Epidermal melanocyte (primary cell): ENCODE measurements around the gene ITFG1.
"Not testable (repeated sequence)": the region's sequence is repeated elsewhere in the genome, so short reads cannot be mapped to it uniquely, and the experiment has no call there.

Source experiments
- DNase-seq: peaks from one replicate; pipeline ENCODE4 v3.0.0; 2011; ENCODE audit warnings: low spot score; ENCODE audit not compliant: insufficient read length

The ITFG1 gene

DNA sequence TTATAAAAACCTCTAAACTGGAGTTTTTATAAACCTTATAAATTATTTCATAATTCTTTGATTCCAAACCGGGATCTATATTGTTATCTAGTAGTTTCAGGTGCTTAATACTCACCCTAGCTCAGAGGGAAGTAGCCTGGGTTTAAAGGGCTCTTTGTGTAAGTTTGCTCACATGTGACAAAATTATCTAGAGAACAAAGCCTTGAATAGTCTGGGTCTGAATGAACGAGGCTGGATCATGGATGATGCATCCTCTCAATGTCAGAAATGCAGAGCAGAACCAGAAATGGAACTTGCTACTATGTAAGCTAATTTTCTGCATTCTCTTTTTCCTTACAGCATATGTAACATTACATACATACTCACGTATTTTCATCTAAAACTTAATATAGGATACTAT lies 213.2 kb downstream of the ITFG1 start:
- no peak for DNase-seq

DNA sequence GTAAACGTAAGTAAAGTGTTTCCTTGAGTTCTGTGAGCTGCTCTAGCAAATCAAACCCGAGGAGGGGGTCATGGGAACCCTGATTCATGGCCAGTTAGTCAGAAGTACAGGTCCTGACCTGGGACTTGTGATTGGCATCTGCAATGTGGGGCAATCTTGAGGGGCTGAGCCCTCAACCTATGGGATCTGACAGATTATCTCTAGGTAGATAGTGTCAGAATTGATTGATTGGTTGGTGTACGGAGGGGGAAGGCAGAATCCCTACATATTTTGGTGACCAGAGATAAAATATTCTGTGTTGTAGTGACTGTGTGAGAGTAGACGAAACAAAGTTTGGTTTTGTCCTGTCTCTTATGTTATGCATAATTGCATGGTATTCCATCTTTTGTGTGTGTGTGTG lies 216.7 kb downstream of the ITFG1 start:
- DNase-seq: no peak

DNA sequence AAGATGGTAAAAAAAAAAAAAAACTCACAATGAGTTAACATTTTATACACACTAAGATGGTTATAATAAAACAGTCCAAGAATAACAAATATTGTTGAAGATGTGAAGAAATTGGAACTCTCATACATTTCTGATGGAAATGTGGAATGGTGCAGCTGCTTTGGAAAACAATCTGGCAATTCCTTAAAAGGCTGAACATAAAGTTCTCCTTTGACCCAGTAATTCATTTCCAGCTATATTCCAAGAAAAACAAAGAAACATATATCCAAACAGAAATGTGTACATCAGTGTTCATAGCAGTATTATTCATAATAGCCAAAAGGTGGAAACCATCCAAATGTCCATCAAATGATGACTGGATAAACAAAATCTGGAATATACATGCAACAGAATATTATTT lies 219.8 kb downstream of the ITFG1 start:
- no peak for DNase-seq

DNA sequence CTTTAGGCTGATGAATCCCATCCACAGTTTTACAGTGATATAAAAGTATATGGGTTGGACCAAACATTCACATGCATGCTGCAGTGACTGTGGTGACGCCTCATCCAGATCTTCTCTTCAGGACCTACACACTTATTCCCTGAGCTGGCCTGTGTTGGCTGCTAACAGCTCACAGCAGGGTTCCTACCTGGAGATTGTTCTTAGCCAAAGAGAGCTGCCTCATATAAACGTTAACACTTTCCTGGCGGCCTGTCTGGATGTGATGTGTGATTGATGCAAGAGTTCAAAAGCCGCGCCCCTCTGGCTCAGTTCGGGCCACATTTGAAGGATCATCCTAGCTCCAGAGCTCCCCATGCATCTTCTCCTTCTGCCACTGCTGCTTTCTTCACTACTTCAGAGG lies 224.1 kb downstream of the ITFG1 start:
- no peak for DNase-seq

DNA sequence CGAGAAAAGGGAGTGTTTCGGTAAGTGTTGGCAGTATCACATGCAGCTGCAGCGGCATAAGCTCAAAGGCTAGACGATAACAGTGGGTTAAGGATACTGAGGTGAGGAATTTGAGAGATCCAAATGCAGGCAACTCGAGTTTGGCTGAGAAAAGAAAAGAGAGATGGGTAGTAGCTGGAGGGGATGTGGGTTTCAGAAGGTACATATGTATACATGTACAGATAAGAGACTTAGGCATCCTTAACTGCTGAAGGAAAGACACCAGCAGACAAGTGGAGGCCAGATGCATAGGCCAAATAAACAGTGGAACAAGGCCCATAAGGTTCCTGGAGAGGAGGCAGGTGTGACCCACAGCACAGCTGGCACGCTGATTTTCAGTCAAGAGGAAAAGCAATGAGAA lies 230.6 kb downstream of the ITFG1 start:
- DNase-seq: no peak

- no peak for DNase-seq
These were observed 231.5 kb downstream of the ITFG1 start for GRCh38 chr16:47229053-47230050.

DNA sequence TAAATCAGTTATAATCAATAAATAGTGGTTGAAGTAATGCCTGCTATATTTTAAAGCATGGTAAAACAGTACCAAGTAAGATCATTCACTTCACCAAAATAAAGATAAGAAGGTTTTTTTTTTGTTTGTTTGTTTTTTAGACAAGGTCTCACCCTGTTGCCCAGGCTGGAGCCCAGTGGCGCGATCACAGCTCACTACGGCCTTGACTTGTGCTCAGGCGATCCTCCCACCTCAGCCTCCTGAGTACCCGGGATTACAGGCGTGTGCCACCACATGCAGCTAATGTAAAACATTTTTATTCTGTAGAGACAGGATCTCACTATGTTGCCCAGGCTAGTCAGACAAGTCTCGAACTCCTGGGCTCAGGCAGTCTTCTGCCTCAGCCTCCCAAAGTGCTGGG lies 232.6 kb downstream of the ITFG1 start:
- no peak for DNase-seq

DNA sequence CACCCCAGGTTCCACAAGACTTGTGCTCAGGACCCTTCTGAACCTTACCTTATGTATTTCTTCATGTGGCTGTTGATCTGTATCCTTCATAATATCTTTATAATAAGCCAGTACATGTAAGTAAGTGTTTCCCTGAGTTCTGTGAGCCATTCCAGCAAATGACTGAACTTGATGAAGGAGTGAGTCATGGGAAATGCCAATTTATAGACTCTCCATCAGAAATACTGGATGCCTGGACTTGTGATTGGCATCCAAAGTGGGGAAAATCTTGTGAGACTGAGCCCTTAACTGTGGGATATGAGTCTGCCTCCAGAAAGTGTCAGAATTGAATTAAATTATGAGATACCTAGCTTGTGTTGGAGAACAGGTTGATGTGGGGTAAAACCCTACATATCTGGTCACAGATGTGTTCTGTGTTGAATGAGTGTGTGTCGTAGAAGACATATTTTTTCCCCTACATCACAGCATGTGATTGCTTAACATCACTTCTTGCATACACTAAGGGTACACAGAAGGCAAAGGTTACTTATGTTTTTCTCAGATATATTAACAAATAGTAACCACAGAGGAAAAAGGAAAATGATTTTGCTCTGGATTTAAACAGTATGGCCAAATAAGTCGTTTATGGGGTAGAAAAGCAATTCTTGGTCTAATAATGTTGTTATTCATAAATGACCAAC lies 247.0 kb downstream of the ITFG1 start:
- DNase-seq: no peak

GRCh38 chr16:47211218-47211617 lies 249.6 kb downstream of the ITFG1 start:
- DNase-seq: no peak

DNA sequence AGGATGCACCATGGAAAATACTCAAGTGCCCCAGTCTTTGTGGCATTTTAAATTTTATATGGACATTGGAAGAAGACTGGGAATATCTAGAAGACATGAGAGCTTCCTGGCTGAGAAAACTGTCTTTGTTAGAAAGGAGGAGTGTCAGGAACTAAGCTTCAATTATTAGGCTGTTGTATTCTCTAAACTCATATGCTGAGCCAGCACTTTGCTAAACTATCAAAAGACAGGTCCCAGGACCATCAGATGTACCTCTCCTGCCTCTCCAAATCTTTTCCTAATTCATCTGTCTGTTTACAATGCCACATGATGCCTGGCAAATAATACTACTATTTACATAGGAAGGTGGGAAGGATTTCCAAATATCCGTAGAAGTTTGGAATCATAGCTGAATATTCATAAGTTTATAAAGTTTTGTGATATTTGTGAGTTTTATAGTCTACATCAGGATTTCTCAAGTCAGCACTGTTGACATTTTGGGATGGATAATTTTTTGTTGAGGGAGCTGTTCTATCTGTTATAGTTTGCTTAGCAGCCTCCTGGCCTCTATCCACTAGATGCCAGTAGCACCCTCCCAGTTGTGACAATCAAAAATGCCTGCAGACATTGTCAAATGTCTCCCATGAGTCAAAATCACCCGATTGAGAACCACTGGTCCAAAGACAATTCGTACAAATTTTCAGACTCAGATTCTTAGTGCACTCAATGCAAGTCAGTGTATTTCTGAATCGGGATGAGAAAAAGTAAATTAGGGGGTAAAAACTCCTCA lies 255.9 kb downstream of the ITFG1 start:
- no peak for DNase-seq

GRCh38 chr16:47203433-47203832 lies 257.4 kb downstream of the ITFG1 start:
- DNase-seq: not testable (repeated sequence)

DNA sequence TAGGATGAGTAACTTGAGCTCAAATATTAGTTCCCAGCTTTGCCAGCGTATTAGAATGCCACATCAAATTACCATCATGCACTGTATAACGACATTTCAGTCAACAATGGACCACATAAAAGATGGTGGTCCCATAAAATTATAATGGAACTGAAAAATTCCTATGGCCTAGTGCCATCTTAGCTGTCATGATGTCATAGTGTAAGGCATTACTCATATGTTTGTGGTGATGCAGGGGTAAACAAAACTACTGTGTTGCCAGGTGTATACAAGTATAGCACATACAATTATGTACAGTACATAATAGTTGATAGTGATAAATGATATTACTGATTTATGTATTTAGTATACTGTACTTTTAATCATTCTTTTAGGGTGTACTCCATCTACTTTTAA lies 262.7 kb downstream of the ITFG1 start:
- no peak for DNase-seq

- no peak for DNase-seq
These were observed 263.2 kb downstream of the ITFG1 start for GRCh38 chr16:47197536-47198179.

DNA sequence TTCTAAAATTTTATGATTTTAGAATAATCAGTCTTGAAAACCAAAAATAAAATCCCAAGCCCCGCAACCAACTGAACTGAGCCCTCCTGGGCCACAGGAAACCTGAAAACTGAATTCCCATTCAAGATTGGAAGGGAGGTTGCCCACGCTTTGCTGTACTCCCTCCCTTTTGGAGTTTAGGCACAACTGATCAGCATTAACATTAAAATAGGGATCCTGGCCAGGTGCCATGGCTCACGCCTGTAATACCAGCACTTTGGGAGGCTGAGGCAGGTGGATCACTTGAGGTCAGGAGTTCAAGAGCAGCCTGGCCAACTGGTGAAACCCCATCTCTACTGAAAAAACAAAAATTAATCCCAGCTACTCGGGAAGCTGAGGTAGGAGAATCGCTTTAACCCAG lies 264.4 kb downstream of the ITFG1 start:
- DNase-seq: no peak

DNA sequence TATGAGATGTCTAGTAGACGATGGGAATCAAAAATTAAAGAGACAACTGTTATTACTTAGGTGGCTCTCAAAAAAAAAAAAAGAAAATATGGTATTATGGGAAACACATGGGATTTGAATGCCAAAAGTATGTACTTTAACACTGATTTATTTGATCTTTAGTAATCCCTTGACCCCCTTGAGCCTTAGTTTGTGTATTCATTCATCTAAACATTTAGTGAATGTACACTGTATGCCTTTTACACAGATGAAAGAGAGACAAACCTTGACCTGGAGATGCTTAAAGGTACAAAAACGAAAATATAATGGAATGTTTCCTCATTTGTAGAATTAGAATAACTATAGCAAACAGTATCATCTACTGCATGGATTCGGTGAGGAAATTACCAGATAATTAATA lies 278.5 kb downstream of the ITFG1 start:
- no peak for DNase-seq

GRCh38 chr16:47181066-47181465 lies 279.8 kb downstream of the ITFG1 start:
- not testable (repeated sequence) for DNase-seq

- no peak for DNase-seq
These were observed 280.8 kb downstream of the ITFG1 start for GRCh38 chr16:47180073-47180472.

- DNase-seq: no peak
These were observed 285.7 kb downstream of the ITFG1 start for GRCh38 chr16:47175152-47175551.

DNA sequence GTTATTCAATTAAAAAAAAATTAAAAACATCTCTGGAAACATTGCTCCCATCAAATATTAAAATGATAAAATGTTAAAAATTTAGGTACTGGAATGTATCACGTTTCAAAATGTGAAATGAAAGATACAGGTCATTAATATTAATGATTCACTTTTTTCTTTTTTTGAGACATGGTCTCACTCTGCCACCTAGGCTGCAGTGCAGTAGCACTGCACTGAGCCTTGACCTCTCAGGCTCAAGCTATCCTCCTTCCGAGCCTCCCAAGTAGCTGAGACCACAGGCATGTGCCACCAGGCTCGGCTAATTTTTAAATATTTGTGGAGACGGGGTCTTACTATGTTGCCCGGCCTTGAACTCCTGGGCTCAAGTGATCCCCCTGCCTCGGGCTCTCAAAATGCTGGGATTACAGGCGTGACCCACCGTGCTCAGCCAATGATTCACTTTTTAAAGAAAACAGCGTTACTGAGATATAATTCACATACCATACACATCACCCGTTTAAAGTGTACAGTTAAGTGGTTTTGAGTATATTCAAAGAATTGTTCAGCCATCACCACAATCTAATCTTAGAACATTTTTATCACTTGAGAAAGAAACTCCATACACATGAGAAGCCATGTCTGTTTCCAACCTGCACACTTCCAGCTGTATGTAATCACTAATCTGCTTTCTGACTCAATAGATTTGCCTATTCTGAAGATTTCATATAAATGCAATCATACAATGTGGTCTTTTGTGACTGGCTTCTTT lies 298.0 kb downstream of the ITFG1 start:
- no peak for DNase-seq

- no peak for DNase-seq
These were observed 299.4 kb downstream of the ITFG1 start for GRCh38 chr16:47161464-47161863.

- DNase-seq: no peak
These were observed 300.4 kb downstream of the ITFG1 start for GRCh38 chr16:47160422-47160821.
